ENCODE results near the gene AKR1A1.
A peak's percentile ranks its signal among the peaks of the same experiment; 100 is the strongest.
"Not testable (repeated sequence)": the region's sequence is repeated elsewhere in the genome, so short reads cannot be mapped to it uniquely, and the experiment has no call there.

The AKR1A1 gene

DNA sequence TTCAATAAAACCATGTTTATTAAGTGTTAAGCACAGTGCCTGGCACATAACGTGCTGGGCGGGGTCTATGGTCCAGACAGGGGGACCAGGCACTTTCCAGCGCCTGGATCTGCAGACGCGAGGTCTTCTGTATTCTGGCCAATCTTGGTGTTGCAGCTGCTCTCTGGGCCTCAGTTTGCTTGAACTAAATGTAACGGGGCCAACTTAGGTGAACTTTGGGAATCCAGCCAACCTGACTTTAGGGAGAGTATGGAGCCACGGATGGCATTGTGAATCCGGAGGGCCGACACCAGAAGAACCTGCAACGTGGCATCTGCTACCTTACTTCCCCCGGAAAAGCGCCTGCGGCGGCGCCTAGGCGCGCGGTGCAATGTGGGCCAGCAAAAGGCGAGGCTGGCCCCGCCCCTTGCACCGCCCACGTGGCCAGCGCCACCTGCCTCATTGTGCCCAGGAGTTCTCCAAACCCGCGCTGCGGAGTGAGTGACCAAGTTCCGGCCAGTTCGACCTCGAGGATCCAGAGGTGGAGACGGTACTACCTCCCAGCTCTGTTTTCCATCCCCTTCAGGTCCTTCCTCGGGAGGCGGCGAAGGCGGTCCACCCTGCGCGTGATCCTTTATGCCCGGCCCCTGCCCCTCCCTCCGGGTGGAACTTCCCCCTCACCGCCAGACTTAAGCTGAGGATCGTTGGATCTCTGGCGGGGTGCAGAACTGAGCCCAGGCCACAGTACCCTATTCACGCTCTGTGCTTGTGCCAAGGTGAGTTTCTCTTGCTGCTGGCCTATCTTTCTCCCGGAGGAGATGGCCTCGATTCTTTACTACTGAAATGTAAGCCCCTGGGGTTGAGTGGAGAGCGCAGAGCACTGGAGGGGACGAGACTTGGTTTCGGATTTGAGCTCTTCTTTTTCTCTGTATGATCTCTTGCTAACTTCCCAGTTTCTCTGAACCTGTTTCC, at the start of gene AKR1A1:
AKR1A1 (plus strand) TSS at position 426 of the 951 bp plus-strand sequence. CDS start 10,969 bp downstream, outside the sequence.
- DNase-seq (ENCODE audit: low spot score): peak; percentile 93

GRCh38 chr1:45501505-45501859, 49.1 kb upstream of the AKR1A1 start:
- DNase-seq (ENCODE audit: low spot score): no peak

- DNase-seq (ENCODE audit: low spot score): no peak
Measured at GRCh38 chr1:45503462-45504360, 46.9 kb upstream of the AKR1A1 start.

GRCh38 chr1:45507195-45507594, 43.4 kb upstream of the AKR1A1 start:
- no peak for DNase-seq (ENCODE audit: low spot score)

DNA sequence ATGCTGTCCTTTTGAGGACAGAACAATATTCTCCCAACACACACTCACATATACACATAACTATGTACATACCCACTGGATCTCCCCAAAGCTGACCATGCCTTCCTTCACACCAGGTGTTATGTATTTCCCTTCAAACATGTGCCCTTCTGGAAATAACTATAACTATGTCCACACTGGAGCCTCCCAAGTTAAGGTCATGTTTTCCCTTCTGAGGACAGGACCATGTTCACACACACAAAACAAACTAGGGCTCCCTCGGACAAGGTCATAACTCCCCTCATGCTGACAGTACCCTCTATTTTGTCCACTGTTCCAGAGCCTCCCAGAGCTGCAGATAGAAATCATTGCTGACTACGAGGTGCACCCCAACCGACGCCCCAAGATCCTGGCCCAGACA, 42.7 kb upstream of the AKR1A1 start:
- DNase-seq (ENCODE audit: low spot score): no peak

DNA sequence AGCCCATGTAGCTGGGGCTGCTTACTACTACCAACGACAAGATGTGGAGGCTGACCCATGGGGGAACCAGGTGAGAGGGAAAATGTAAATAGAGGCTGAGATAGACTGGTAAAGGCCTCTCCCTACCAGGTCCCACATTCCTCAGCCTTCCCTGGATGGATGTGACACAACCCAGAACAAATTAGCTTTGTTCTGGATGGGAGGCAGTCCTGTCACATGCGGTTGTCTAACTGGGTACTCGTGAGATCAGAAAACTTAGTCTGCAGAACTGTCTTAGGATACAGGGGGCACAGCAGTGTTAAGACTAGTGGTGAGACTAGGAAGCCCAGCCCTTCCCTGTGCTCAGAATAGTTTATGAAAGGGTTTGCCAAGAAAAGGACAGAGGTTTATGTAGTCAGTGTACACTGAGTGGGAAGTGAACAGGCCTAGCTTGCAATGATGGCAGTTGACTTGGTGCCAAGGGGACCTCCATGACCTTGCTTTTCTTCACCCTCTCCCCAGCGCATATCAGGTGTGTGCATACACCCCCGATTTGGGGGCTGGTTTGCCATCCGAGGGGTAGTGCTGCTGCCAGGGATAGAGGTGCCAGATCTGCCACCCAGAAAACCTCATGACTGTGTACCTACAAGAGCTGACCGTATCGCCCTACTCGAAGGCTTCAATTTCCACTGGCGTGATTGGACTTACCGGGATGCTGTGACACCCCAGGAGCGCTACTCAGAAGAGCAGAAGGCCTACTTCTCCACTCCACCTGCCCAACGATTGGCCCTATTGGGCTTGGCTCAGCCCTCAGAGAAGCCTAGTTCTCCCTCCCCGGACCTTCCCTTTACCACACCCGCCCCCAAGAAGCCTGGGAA, 42.1 kb upstream of the AKR1A1 start:
- peak; percentile 32 for DNase-seq (ENCODE audit: low spot score)

- DNase-seq (ENCODE audit: low spot score): no peak
Measured at GRCh38 chr1:45510036-45510971, 40.3 kb upstream of the AKR1A1 start.

GRCh38 chr1:45510972-45511527, 39.6 kb upstream of the AKR1A1 start:
- no peak for DNase-seq (ENCODE audit: low spot score)

GRCh38 chr1:45512641-45513054, 38.0 kb upstream of the AKR1A1 start:
- peak; percentile 85 for DNase-seq (ENCODE audit: low spot score)

DNA sequence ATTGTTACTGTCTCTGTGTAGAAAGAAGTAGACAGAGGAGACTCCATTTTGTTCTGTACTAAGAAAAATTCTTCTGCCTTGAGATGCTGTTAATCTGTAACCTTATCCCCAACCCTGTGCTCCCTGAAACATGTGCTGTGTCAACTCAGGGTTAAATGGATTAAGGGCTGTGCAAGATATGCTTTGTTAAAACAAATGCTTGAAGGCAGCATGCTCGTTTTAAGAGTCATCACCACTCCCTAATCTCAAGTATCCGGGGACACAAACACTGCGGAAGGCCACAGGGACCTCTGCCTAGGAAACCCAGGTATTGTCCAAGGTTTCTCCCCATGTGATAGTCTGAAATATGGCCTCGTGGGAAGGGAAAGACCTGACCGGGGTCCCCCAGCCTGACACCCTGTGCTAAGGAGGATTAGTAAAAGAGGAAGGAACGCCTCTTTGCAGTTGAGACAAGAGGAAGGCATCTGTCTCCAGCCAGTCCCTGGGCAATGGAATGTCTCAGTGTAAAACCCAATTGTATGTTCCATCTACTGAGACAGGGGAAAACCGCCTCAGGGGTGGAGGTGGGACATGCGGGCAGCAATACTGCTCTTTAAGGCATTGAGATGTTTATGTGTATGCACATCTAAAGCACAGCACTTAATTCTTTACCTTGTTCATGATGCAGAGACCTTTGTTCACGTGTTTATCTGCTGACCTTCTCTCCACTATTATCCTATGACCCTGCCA, 36.9 kb upstream of the AKR1A1 start:
- DNase-seq (ENCODE audit: low spot score): not testable (repeated sequence)

- DNase-seq (ENCODE audit: low spot score): no peak
Measured at GRCh38 chr1:45516036-45516435, 34.6 kb upstream of the AKR1A1 start.

- DNase-seq (ENCODE audit: low spot score): no peak
Measured at GRCh38 chr1:45516465-45516864, 34.2 kb upstream of the AKR1A1 start.

DNA sequence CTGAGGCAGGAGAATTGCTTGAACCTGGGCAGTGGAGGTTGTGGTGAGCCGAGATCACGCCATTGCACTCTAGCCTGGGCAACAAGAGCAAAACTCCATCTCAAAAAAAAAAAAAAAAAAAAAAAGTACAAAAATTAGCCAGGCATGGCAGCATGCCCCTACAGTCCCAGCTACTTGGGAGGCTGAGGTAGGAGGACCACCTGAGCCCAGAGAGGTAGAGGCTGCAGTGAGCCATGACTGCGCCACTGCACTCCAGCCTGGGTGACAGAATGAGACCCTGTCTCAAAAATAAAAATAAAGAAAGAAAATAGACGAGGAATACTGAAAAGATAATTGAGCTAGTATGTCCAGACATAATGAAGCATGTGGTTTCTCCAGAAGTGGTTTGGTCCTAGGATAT, 32.3 kb upstream of the AKR1A1 start:
- DNase-seq (ENCODE audit: low spot score): not testable (repeated sequence)

GRCh38 chr1:45518910-45519309, 31.7 kb upstream of the AKR1A1 start:
- DNase-seq (ENCODE audit: low spot score): no peak

DNA sequence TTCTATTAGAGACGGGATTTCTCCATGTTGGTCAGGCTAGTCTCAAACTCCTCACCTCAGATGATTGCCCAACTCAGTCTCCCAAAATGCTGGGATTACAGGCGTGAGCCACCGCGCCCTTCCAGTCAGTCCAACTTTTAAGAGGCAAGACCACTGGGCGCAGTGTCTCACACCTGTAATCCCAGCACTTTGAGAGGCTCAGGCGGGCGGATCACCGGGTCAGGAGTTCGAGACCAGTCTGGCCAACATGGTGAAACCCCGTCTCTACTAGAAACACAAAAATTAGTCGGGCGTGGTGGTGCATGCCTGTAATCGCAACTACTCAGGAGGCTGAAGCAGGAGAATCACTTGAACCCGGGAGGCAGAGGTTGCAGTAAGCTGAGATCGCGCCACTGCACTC, 30.9 kb upstream of the AKR1A1 start:
- DNase-seq (ENCODE audit: low spot score): not testable (repeated sequence)

DNA sequence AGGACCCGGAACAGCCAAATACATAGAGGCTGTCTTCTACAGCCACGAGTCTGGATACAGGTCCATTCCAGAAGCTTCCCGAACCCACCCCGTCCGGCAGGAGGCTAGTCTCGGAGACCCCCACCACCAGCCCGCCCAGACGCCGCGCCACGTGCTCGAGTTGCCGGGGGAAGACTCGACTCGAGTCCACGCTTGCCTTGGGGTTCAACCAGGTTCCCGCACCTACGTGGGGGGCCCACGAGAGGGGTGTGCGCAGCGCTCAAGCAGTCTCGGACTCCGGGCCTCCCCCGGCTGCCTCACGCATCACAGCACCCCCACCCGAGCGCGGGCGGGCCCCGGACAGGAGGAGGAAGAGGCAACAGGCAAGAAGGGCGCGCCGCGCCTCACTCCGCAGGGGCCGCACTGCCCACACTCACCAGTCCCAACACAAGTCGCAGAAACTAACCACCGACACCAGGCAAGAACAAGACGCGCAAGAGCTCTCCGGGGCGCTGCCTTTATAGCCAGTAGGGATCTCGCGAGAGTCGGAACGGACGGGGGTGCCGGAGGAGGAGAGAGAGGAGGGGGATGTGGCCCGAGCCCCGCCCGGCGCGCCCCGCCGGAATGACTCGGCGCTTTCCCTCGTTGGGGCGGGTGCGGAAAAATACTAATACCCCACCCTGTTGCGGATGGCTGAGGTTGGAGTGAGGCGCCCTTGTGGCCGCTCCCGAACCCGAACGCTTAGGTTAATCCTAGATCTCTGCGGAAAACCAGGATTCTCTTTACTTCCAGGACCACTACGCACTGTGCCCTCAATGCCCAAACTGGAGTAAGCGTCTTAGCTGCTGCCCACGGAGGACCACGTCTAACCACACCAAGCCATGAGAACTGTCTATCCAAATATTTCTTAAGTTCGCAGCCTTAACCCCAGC, 29.0 kb upstream of the AKR1A1 start, which contains the start of gene PRDX1:
PRDX1 (minus strand) TSS at position 472 of the 911 bp plus-strand sequence. CDS start 2,841 bp downstream, outside the sequence.
- peak; percentile 95 for DNase-seq (ENCODE audit: low spot score)

- DNase-seq (ENCODE audit: low spot score): peak; percentile 80
Measured at GRCh38 chr1:45522324-45523104, 28.1 kb upstream of the AKR1A1 start.
